Thyroid gland (tissue), 4 donors: ENCODE measurements around the gene EBP.

Source experiments
- CTCF ChIP-seq, 6 experiments: fragments of 200-600 bp in 3 of 6; fragments of 450-650 bp in 3 of 6; sonication (generic) in 3 of 6; IDR thresholded peaks; one replicate each; pipeline ENCODE4 v1.5.1; 2016 to 2019; ENCODE audit warnings: antibody characterized with exemption in 6 of 6, mild to moderate bottlenecking in 2 of 6, inconsistent platforms in 1 of 6, moderate library complexity in 1 of 6
- POLR2A ChIP-seq, 2 donors: fragments of 450-650 bp; IDR thresholded peaks; one replicate each; pipeline ENCODE4 v1.6.1; 2017; ENCODE audit warnings: antibody characterized with exemption in 2 of 2, mild to moderate bottlenecking in 2 of 2, moderate library complexity in 1 of 2

- TF ChIP-seq CTCF (IDR thresholded peaks at IDR 0.05): no peak
- no peak for TF ChIP-seq POLR2A (IDR thresholded peaks at IDR 0.05)
These were observed 27.3 kb downstream of the EBP start for GRCh38 chrX:48548871-48549270.
